HCT116 (cell line): ENCODE measurements around the gene CPNE5. TPM values are rescaled to one million over a fixed set of nuclear protein-coding genes. Genes with fewer than 3 reads are reported as not detected.

Experiments used
- ATAC-seq: fragments of 200-7000 bp; cut with Tn5 transposase; 2 replicates; pipeline ENCODE4 v1.9.1; 2020; ENCODE audit warnings: mild to moderate bottlenecking, moderate library complexity
- BruUV-seq: library from RNA; stranded (reverse); fragments of 400-500 nt; replicated peaks from 2 replicates; lab custom pipeline; 2021; lab: Mats Ljungman, UMichigan
- CTCF ChIA-PET: fragments of 300-600 bp; sonication (Branson Sonifier 250); formaldehyde crosslinking; loops from one replicate; lab custom pipeline; 2021; ENCODE audit warnings: antibody characterized with exemption; lab: Charles Lee
- POLR2A ChIA-PET: fragments of 300-600, 350-600 bp; sonication (Branson Sonifier 250); formaldehyde crosslinking; loops from one replicate; lab custom pipeline; 2021; ENCODE audit warnings: antibody characterized with exemption; lab: Charles Lee
- RAD21 ChIA-PET, 2 experiments: fragments of 300-600 bp; sonication (Branson Sonifier 250); formaldehyde crosslinking; loops; one replicate each; lab custom pipeline; 2023; ENCODE audit warnings: low total read pairs in 2 of 2; ENCODE audit not compliant: uncharacterized antibody in 2 of 2, unreplicated experiment in 2 of 2, low non-redundant PET in 1 of 2; lab: Charles Lee
- DNase-seq: peaks from one replicate; pipeline ENCODE4 v3.0.0-alpha.2; 2010; ENCODE audit warnings: low read depth, low spot score
- H2AFZ ChIP-seq: fragments of 200-600 bp; shearing (Covaris generic), sonication (generic); 2 replicates; pipeline ENCODE4 v1.6.1; 2017; ENCODE audit warnings: low read depth, mixed run types, mixed read lengths, antibody characterized with exemption, low read length; ENCODE audit not compliant: poor library complexity, severe bottlenecking
- H3K27ac ChIP-seq: 2 replicates; pipeline ENCODE4 v1.5.1; 2012; ENCODE audit warnings: low read depth, low read length
- H3K27me3 ChIP-seq: fragments of 200-600 bp; sonication (generic); 2 replicates; pipeline ENCODE4 v1.6.1; 2016; ENCODE audit warnings: mixed run types, low read length, mixed read lengths; ENCODE audit not compliant: insufficient read depth
- H3K36me3 ChIP-seq, 2 experiments: fragments of 200-500 bp in 1 of 2; fragments of 200-600 bp in 1 of 2; sonication (Bioruptor generic) in 1 of 2; sonication (generic) in 1 of 2; 2 replicates each; pipeline versions ENCODE4 v1.5.1 to v1.6.1; 2014 to 2016; ENCODE audit warnings: low read length in 2 of 2, inconsistent platforms in 1 of 2, mixed read lengths in 1 of 2, mixed run types in 1 of 2; ENCODE audit not compliant: insufficient read depth in 2 of 2, control insufficient read depth in 1 of 2
- H3K4me1 ChIP-seq, 2 experiments: fragments of 200-600 bp in 1 of 2; sonication (generic) in 1 of 2; 2 replicates each; pipeline versions ENCODE4 v1.5.1 to v1.6.1; 2012 to 2017; ENCODE audit warnings: low read length in 2 of 2, inconsistent platforms in 1 of 2, mild to moderate bottlenecking in 1 of 2, mixed read lengths in 1 of 2, mixed run types in 1 of 2, moderate library complexity in 1 of 2; ENCODE audit not compliant: insufficient read depth in 2 of 2, control insufficient read depth in 1 of 2
- H3K4me2 ChIP-seq: fragments of 200-600 bp; sonication (generic); 2 replicates; pipeline ENCODE4 v1.6.1; 2017; ENCODE audit warnings: mixed run types, low read length, mixed read lengths
- H3K4me3 ChIP-seq, 2 experiments: fragments of 200-600 bp in 1 of 2; sonication (generic) in 1 of 2; replicated peaks in 1 of 2; 2 replicates each; pipeline ENCODE4 v1.5.1; 2011 to 2016; ENCODE audit warnings: low read length in 2 of 2, control low read depth in 1 of 2, low read depth in 1 of 2, mild to moderate bottlenecking in 1 of 2, mixed read lengths in 1 of 2, mixed run types in 1 of 2
- H3K79me2 ChIP-seq: fragments of 200-600 bp; sonication (generic); 2 replicates; pipeline ENCODE4 v1.6.1; 2017; ENCODE audit warnings: mild to moderate bottlenecking, mixed run types, low read length, moderate library complexity, mixed read lengths; ENCODE audit not compliant: insufficient read depth
- H3K9ac ChIP-seq: fragments of 200-600 bp; sonication (generic); 2 replicates; pipeline ENCODE4 v1.6.1; 2016; ENCODE audit warnings: low read length, mixed read lengths
- H3K9me2 ChIP-seq: fragments of 200-600 bp; sonication (generic), shearing (Covaris generic); 2 replicates; pipeline ENCODE4 v1.6.1; 2017; ENCODE audit warnings: mixed run types, mild to moderate bottlenecking, moderate library complexity; ENCODE audit not compliant: insufficient read depth
- H3K9me3 ChIP-seq, 2 experiments: fragments of 200-500 bp in 1 of 2; fragments of 200-600 bp in 1 of 2; sonication (Bioruptor generic) in 1 of 2; sonication (generic) in 1 of 2; 2 replicates each; pipeline ENCODE4 v1.6.1; 2014 to 2017; ENCODE audit warnings: low read length in 2 of 2, mixed read lengths in 2 of 2, inconsistent platforms in 1 of 2, low read depth in 1 of 2, mild to moderate bottlenecking in 1 of 2, mixed run types in 1 of 2, moderate library complexity in 1 of 2; ENCODE audit not compliant: control insufficient read depth in 1 of 2, insufficient read depth in 1 of 2
- H4K20me1 ChIP-seq: fragments of 200-600 bp; sonication (generic), shearing (Covaris generic); 2 replicates; pipeline ENCODE4 v1.6.1; 2017; ENCODE audit warnings: mixed run types, mild to moderate bottlenecking, moderate library complexity; ENCODE audit not compliant: insufficient read depth
- CEBPB ChIP-seq: IDR thresholded peaks from 2 replicates; pipeline ENCODE4 v1.6.1; 2012; ENCODE audit warnings: low read depth
- ELF1 ChIP-seq: IDR thresholded peaks from 2 replicates; pipeline ENCODE4 v1.6.1; 2012; ENCODE audit warnings: low read depth, borderline replicate concordance
- EZH2 ChIP-seq: fragments of 200-600 bp; sonication (generic); IDR thresholded peaks from 2 replicates; pipeline ENCODE4 v1.6.1; 2017; ENCODE audit warnings: antibody characterized with exemption, mixed run types
- JUND ChIP-seq: IDR thresholded peaks from 2 replicates; pipeline ENCODE4 v1.6.1; 2012
- POLR2A ChIP-seq: IDR thresholded peaks from 2 replicates; pipeline ENCODE4 v1.7.0; 2011; ENCODE audit warnings: borderline replicate concordance; ENCODE audit not compliant: insufficient read depth, insufficient read length; ENCODE audit errors: extremely low read depth
- POLR2AphosphoS5 ChIP-seq: IDR thresholded peaks from 2 replicates; pipeline ENCODE4 v1.6.1; 2011; ENCODE audit warnings: mild to moderate bottlenecking, low read depth, low read length, moderate library complexity
- SP1 ChIP-seq: IDR thresholded peaks from 2 replicates; pipeline ENCODE4 v1.6.1; 2012; ENCODE audit warnings: low read depth
- TCF7L2 ChIP-seq: IDR thresholded peaks from 2 replicates; pipeline ENCODE4 v1.7.0; 2011; ENCODE audit warnings: borderline replicate concordance, inconsistent platforms; ENCODE audit not compliant: insufficient read depth, insufficient read length; ENCODE audit errors: extremely low read depth
- YY1 ChIP-seq: IDR thresholded peaks from 2 replicates; pipeline ENCODE4 v1.6.1; 2011; ENCODE audit warnings: low read length, low read depth, moderate library complexity, mild to moderate bottlenecking; ENCODE audit not compliant: insufficient replicate concordance; ENCODE audit errors: extremely low read depth
- ZBTB33 ChIP-seq: IDR thresholded peaks from 2 replicates; pipeline ENCODE4 v1.6.1; 2011; ENCODE audit warnings: mild to moderate bottlenecking, low read length, moderate library complexity; ENCODE audit not compliant: insufficient replicate concordance; ENCODE audit errors: extremely low read depth
- ZNF274 ChIP-seq: fragments of 200-500 bp; sonication (Bioruptor generic); IDR thresholded peaks from 2 replicates; pipeline ENCODE4 v1.6.1; 2014; ENCODE audit warnings: mild to moderate bottlenecking, low read depth, low read length, inconsistent platforms
- intact Hi-C: fragments of 100-400 bp; cut with micrococcal nuclease; formaldehyde crosslinking; loops from 2 replicates; pipeline ENCODE4 v1.10.0; 2022
- total RNA-seq: library from RNA; stranded (reverse); gene quantifications from one replicate; pipeline ENCODE4 v1.2.1, GENCODE V29; 2021; ENCODE audit not compliant: unreplicated experiment
- TF ChIP-seq, protein P1 (sequence below): IDR thresholded peaks from 2 replicates; pipeline ENCODE4 v1.6.1; 2012
- TF ChIP-seq, protein P2 (sequence below): IDR thresholded peaks from 2 replicates; pipeline ENCODE4 v1.6.1; 2012

The CPNE5 gene
- total RNA-seq, 1 experiment from 2014 or later: not detected

- TF ChIP-seq SP1: no peak
- TF ChIP-seq EZH2: no peak
Measured at GRCh38 chr6:36858407-36858981, 19.2 kb upstream of the CPNE5 start (continued).

GRCh38 chr6:36857325-36857724, 18.1 kb upstream of the CPNE5 start:
- BruUV-seq: no TSS peak
- intact Hi-C loops: no loop called here
- ChIA-PET POLR2A (no interaction called here), RAD21 (no interaction called here), CTCF (no interaction called here)
- H3K4me2 ChIP-seq: no peak overlapping the region
- H3K4me3 ChIP-seq: no peak overlapping the region
- no peak overlapping the region for H3K27ac ChIP-seq
- H3K27me3 ChIP-seq: no peaks in the 10 kb centered on the region
- no peak for ATAC-seq
- peaks cover 5 to 17% of the 10 kb centered on the region in 2 experiments; a peak in 3 of 4 replicates for H3K36me3 ChIP-seq
- no peaks in the 10 kb centered on the region for H3K9me2 ChIP-seq
- H3K79me2 ChIP-seq: peaks cover 39% of the 10 kb centered on the region; the same call in 1 of the 2 replicates
- H3K9ac ChIP-seq: no peak overlapping the region
- H2AFZ ChIP-seq: no peak overlapping the region
- TF ChIP-seq CEBPB: no peak
- TF ChIP-seq POLR2AphosphoS5: no peak
- TF ChIP-seq EZH2: no peak
- no peak for TF ChIP-seq POLR2A
- TF ChIP-seq TCF7L2: no peak
- TF ChIP-seq SP1: no peak
- no peak for TF ChIP-seq YY1
- TF ChIP-seq, protein P1, sequence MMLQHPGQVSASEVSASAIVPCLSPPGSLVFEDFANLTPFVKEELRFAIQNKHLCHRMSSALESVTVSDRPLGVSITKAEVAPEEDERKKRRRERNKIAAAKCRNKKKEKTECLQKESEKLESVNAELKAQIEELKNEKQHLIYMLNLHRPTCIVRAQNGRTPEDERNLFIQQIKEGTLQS: no peak
- TF ChIP-seq JUND: no peak
- TF ChIP-seq ZBTB33: no peak
- no peak for TF ChIP-seq ELF1
- no peak for TF ChIP-seq ZNF274
- TF ChIP-seq, protein P2, sequence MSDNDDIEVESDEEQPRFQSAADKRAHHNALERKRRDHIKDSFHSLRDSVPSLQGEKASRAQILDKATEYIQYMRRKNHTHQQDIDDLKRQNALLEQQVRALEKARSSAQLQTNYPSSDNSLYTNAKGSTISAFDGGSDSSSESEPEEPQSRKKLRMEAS: no peak
- no peaks in the 10 kb centered on the region for H3K9me3 ChIP-seq
- H3K4me1 ChIP-seq: peaks cover 0 to under 1% of the 10 kb centered on the region in 2 experiments; a peak in 1 of 4 replicates
- DNase-seq: no peak
- H4K20me1 ChIP-seq: no peaks in the 10 kb centered on the region
